ENCODE measurements around the gene BICDL1.

- no peak for TF ChIP-seq CTCF (conservative IDR thresholded peaks at IDR 0.05; ENCODE audit: low read depth, low read length)
- TF ChIP-seq EZH2 (IDR thresholded peaks at IDR 0.05; ENCODE audit: low read length, unreplicated experiment) = no peak
Observed at GRCh38 chr12:119942386-119942785, 46.6 kb upstream of the BICDL1 start.

All from PC-3 (cell line).